GM19395 (cell line): Measurements from ENCODE around the gene SPTA1.

Source experiments
- ATAC-seq: cut with Tn5 transposase; IDR thresholded peaks from one replicate; pipeline ENCODE4 v1.9.1; 2021; ENCODE audit warnings: mild to moderate bottlenecking, moderate library complexity; ENCODE audit not compliant: unreplicated experiment

The SPTA1 gene

GRCh38 chr1:158687037-158687436 is 522 bp upstream of the SPTA1 start:
- no peak for ATAC-seq

- ATAC-seq, result no peak
These were observed 1.4 kb downstream of the SPTA1 start for GRCh38 chr1:158685085-158685484.

DNA sequence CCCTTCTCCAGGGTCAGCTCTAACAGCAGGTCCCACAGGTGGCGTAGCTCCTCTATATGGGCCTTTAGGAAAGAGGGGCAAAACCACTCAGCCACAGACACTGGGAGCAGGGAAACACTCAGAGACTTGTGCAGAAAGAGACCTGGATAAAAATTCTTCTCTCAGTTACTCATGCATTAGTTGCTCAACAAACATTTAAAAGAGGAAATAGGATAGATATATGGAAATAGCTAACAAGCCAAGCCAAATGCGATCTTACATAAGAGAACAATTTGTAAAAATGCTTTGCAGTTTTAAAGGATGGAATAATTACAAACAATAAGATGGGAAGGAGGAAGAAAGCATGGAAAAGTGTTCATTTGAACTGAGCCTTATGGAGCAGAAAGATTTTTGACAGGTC is 4.9 kb downstream of the SPTA1 start:
- ATAC-seq, result no peak

GRCh38 chr1:158679289-158679688 is 7.2 kb downstream of the SPTA1 start:
- ATAC-seq, result no peak

- no peak for ATAC-seq
These were observed 10.8 kb downstream of the SPTA1 start for GRCh38 chr1:158675563-158676323.

DNA sequence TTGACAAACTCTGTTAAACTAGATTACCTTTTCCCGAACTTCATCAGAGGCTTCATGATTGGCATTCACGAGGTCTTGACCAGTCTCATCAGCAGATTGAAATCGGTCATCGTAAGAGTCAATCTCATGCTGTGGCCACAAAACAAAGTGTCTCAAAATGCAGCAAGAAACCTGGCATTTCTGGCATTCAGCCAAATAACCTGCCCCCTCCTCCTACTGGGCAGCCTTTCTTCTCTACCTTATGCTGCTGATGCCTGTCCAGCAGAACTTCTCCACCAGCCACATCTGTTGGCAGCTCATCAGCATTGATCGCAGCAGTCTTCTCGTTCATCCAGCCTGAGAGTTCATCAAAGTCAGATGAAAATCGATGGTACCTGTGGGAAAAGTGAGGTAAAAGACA is 12.2 kb downstream of the SPTA1 start:
- no peak for ATAC-seq

GRCh38 chr1:158666037-158666436 is 20.5 kb downstream of the SPTA1 start:
- ATAC-seq, result no peak

- ATAC-seq, result no peak
These were observed 31.9 kb downstream of the SPTA1 start for GRCh38 chr1:158654571-158654970.

- ATAC-seq, result no peak
These were observed 32.4 kb downstream of the SPTA1 start for GRCh38 chr1:158654086-158654485.

GRCh38 chr1:158652721-158653334 is 33.7 kb downstream of the SPTA1 start:
- ATAC-seq, result no peak

DNA sequence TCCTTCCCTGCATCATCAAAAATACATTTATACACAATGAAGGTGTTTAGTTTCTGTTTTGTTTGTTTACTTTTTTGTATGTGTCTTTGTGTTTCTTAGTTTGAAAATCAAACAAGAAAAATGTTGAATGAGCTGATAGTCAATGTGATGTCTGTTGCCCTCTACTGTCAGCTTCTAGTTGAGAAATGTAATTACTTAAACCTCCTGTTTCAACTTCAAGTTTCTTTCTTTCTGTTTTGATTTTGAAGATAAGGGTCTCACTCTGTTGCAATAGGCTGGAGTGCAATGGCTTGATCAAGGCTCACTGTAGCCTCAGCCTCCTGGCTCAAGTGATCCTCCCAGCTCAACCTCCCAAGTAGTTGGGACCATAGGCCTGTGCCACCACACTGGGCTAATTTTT is 37.5 kb downstream of the SPTA1 start:
- no peak for ATAC-seq

- ATAC-seq, result no peak
These were observed 40.0 kb downstream of the SPTA1 start for GRCh38 chr1:158646465-158646864.

- no peak for ATAC-seq
These were observed 42.1 kb downstream of the SPTA1 start for GRCh38 chr1:158644449-158644848.

- no peak for ATAC-seq
These were observed 47.6 kb downstream of the SPTA1 start for GRCh38 chr1:158638904-158639303.

DNA sequence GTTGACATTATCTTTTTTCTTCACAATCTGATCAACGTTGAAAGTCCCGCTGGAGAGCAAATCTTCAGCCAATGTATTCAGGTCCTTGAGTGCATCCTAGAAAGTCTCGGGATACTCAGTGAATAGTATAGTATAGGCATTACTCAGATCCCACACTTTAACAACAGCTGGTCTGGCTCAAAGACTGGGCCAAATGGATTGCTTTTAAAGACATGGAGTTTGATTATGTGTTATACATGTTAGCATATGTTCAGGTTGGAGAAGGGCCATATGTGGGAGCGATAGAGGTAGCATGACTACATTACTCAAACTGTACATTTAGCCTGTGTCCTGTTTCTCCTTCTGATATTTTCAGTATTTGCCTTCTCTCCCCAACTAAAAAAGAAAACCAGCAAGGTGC is 48.4 kb downstream of the SPTA1 start:
- no peak for ATAC-seq

DNA sequence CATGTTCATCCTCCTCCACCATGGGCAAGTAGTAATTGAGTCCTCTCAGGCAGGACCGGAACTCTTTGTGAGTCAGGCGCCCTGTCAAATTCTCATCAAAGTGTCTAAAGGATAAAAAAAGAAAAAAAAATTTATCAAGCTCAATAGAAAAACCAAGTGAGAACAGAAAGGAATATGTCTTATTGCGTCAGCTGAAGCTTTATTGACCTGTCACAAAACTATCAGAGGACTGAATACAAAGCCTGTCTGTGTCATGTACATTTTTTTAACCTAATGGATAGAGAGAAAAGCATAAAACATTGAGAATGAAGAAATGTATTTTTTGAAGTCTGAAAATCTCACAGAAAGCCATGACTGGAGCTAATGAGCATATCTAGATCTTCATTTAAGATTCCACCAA is 72.8 kb downstream of the SPTA1 start:
- no peak for ATAC-seq

DNA sequence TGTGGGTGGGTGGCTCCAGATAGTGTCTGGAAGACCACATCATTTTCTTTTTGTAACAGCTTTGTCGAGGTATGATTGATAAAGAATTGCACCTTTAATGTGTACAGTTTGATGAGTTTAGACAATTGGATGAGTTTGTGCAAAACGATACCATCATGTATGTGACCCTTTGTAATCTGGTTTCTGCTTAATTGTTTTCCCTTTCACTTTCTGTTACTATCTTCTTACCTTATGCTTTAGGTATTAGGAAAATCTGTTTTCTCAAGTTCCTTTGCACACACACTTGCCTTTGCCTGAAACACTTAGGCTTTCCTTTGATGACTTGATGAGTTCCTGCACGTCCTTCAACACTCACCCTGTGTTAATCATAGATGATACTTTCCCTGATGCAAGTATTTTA is 74.6 kb downstream of the SPTA1 start:
- no peak for ATAC-seq

GRCh38 chr1:158607296-158607695 is 79.2 kb downstream of the SPTA1 start:
- no peak for ATAC-seq

GRCh38 chr1:158604968-158605367 is 81.5 kb downstream of the SPTA1 start, which contains the start of gene OR10Z1:
OR10Z1 (plus strand) TSS chr1:158605268; CDS start chr1:158606439, 1,171 bp downstream.
- no peak for ATAC-seq

DNA sequence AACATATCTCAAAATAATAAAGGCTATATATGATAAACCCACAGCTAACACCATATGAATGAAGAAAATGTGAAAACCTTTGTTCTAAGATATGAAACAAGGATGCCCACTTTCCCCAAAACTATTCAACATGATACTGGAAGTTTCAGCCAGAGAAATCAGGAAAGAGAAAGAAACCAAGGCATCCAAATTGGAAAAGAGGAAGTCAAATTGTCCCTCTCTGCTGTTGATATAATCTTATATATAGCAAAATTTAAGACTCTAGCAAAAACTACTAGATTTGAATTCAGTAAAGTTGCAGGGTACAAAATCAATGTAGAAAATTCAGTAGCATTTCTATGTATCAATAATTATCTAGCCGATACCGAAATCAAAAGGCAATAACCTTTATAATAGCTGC is 85.8 kb downstream of the SPTA1 start:
- ATAC-seq, result no peak

GRCh38 chr1:158586942-158587341 is 99.6 kb downstream of the SPTA1 start:
- no peak for ATAC-seq

DNA sequence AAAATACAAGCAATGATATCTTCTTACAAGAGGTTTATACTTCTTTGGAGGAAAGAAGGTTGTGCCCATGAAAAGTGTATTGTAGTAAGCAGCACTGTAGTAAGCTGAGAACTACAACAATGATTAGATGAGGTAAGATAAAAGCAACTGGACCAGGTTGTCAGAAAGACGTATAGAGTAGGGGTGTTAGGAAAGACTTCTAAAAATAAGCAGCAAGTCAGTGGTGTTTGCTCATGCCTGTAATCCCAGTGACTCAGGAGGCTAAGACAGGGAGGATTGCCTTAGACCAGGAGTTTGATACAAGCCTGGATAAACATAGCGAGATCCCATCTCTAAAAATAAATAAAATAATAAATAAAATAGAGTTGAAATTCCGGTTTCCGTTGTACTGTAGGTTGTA is 102.6 kb downstream of the SPTA1 start:
- ATAC-seq, result no peak

- no peak for ATAC-seq
These were observed 106.8 kb downstream of the SPTA1 start, which contains the start of gene OR10X1 for GRCh38 chr1:158579733-158580132. OR10X1 (minus strand) TSS chr1:158579899; CDS start chr1:158579899, 0 bp downstream.
